Eye (tissue), 1 donor: Measurements from ENCODE around the gene AQP3.
"Not testable (repeated sequence)": the region's sequence is repeated elsewhere in the genome, so short reads cannot be mapped to it uniquely, and the experiment has no call there.

ENCODE experiments used
- DNase-seq: peaks from one replicate; pipeline ENCODE4 v3.0.0-alpha.2; 2015

AQP3 gene

DNA sequence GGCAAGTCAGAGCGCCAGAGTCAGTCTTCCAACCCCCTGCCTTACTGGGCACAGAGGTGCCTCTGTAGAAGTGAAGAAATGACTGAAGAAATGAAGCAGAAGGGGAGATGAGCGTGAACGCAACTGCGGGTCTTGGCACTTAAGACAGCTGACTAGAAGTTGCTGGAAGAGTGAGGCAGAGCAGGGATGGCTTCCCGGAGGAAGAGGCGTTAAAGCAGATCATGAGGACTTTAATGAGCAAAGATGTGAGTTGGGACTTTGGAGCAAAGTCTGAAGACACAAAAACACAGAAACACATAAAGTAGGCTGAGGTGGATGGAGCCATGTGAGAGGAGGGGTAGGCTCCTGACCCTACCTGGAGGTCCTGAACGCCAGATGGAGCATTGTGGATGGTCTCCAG is 7.2 kb downstream of the AQP3 start:
- no peak for DNase-seq

DNA sequence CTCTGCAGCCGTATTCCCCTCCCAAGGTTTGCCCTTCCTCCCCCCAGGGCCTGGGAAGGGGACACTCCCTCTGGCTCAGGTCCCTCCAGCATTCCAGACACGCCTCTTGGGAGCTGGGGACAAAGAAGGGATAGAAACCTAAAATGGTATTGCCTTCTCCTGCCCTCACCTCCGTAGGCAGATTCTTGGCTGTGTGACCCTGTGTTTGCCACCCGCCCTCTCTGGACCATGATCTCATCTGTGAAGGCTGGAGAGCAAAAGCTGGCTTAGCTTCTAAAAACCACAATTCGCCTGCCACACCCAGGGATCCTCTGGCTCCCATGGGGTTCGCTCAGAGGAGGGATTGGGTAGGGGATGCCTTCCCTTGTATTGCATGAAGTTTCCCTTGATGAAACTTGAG is 7.7 kb downstream of the AQP3 start:
- DNase-seq = no peak

DNA sequence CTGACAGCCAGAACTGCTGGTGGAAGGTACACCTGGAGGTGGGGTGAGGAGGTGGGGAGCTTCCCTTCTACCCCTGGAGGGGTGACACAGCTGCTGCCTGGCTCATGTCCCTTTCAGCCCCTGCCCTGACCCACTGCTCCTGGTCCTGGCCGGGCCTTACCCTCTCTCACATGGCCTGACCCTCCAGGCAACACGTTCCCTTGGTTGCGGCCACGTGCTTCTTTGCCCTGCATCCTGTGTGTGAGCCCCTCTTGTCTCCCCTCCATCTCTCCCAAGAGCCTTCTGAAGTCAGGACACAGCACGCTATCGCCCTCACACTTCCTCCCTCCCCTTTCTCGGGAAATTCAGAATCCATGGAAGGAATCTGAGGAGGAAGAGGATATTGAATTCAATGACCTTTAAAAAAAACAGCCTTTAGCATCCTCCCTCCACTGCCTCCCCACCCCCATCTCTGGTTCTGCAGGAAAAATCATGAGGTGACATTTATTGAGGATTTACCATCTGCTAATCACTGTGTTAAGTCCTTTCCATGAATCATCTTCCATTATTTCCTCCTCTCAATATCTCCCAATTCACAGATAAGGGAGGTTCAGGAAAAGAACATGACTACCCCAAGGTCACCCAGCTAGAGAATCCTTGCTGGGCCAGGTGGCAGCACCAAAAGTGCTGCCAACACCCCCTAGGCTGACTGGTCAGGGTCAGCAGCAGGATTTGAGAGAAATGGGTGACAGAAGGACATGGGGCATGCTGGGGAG is 8.3 kb downstream of the AQP3 start:
- no peak for DNase-seq

DNA sequence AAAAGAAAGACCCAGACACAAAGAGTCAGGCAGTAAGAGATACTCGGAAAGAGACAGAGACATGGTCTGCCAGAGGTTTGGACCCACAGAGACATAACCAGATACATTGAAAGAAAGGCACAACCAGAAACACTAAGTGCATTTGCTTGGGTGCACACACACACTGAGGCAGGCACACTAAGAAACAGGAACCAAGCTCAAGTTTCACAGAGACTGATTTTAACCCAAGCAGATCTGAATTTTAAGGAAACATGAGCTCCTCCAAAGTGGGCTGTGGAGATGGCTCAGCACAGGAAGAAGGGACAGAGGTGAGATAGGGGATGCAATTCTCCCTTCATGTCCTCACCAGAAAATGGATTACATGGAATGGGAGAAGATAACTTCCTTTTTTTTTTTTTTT is 9.5 kb downstream of the AQP3 start:
- no peak for DNase-seq

DNA sequence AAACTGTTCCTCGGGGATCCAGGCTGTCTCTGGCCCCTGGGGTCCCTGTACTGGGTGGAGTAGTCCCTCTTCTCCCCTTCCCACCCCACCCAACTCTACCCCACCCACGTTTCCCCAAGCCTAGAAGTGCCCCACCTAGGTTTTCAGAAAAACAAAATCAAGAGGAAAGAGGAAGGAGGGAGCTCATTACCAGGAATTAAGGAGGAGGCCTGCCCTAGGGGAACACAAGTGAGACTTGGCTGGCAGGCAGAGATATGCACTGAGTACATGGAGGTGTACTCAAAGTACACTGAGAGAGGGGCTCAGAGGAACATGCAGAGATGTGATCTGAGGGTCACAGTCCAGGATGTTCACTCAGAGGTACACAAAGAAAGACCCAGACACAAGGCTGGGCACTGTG is 10.2 kb downstream of the AQP3 start:
- DNase-seq = no peak

DNA sequence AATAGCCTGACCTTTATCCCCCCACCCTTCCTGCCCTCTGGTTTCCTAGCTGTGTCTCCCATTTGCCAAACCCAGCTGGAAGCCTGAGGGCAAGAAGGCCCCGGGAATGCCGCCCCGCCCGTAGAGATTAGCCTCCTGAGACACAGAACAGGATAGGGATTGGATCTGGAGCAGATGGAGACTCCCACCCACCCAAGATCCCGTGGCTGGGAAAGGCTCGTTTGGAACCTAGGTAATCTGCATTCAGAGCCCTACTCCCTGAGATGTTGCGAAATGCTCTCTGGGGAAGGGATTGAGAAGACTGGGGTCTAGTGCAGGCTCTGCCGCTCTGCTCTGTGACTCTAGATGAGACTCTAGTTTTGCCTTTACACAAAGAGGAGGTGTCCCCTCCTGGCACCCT is 10.9 kb downstream of the AQP3 start:
- no peak for DNase-seq

DNA sequence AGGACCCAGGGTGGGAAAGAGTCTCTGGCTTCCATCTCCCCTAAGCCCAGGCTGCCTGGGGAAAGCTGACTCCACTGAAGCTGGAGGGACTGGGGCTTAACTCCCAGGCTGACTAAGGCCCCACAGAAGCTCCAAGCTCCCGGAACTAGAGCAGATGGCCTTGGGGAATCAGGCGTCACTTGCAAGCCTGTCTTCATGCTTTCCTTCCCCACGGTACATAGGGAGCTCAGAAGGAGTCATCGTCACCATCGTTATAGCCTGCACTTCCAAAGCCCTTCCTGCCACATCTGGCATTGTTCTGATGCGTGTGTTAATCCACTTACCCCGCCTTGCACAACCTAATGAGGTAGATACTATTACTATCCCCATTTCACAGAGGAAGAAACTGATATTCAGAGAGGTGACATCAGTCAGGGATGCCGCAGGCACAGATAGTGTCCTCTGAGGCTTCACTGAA is 11.5 kb downstream of the AQP3 start:
- no peak for DNase-seq

DNA sequence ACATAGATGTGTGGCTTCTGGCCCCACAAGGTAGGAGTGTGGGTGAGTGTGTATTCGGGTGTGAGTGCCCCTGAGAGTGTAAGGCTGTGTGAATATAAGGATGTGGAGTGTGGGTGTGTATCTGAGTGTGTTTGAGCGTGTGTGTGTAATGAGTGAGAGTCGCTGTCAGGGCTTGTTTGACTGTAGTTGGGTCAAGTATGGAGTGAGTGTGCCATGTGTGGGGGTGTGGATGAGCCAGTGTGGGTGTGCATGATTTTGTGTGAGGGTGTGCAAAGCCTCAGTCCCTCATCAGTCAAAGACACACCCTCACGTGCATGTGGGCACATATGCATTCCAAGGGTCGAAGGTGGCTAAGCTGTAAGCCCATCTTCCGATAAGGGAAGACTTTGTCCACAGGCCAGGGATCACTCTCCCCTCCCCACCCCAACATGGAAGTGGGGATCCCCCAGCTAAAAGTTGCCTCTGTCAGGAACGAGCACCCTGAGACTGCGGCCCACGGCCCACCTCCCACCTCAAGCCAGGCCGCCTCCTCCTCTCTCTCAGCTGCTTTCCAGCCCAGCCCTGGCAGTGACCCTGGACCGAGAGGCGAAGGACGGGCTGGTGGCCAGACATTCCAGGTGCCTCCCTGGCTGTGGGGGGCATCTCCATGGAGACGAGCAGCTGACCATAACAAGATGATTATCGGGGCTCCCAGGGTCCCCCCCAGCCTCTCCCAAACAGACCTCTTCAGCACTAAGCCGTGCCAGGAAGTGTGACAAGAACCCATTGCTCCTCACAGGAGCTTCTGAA is 12.9 kb downstream of the AQP3 start:
- no peak for DNase-seq

DNA sequence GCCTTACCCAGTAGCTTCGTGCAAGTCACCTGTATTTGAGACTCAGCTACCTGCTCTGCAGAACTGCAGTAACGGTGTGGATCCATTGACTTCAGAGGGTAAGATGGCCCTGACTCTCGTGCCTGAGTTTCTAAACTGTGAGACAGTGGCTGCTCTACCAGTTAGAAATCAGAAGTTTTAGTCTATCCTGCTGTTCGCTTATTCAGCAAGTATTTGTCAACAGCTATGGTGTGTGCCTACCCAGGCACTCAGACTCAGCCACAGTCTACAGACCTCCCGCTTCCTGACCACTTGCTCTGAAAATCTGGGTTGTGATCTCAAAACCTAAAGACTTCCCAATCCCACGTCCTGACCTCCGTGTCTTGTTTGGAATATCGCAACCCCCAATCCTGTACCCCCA is 13.5 kb downstream of the AQP3 start:
- no peak for DNase-seq

DNA sequence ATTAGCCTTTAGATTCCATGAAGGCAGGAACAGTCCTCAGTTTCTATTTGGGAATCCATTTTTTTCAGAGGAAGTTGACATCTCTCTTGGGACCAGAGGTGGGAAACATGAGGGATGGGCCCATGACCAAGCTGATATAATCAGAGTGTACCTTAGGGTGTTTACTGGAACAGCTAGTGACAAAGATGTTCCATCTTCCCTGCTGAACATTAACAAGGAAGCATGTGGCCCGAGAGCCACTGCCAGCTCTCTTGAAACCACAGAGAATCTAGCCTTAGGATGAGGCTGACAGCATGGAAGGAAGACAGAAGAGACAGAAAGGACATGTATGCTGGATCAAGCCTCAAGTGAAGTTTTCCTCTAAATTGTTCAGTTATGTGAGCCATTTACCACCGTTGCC is 16.0 kb downstream of the AQP3 start:
- DNase-seq = no peak

DNA sequence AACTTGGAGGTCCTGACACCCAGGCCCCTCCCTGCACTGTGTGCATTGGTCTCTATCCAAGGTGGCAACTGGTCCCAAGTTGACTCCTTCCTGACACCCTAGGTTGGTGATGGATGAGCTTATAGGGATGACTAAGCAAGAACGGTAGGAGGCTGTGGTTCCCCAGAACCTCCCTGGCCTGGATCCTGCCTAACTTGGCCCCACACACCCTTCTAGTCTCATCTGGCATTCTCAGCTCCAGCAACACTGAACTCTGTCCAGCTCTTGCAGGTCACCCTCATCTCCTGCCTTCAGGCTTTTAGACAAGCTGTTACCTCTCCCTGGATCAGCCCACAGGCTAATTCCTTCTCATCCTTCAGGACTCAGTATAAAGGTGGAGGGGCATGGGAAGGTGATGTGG is 16.5 kb downstream of the AQP3 start:
- no peak for DNase-seq

DNA sequence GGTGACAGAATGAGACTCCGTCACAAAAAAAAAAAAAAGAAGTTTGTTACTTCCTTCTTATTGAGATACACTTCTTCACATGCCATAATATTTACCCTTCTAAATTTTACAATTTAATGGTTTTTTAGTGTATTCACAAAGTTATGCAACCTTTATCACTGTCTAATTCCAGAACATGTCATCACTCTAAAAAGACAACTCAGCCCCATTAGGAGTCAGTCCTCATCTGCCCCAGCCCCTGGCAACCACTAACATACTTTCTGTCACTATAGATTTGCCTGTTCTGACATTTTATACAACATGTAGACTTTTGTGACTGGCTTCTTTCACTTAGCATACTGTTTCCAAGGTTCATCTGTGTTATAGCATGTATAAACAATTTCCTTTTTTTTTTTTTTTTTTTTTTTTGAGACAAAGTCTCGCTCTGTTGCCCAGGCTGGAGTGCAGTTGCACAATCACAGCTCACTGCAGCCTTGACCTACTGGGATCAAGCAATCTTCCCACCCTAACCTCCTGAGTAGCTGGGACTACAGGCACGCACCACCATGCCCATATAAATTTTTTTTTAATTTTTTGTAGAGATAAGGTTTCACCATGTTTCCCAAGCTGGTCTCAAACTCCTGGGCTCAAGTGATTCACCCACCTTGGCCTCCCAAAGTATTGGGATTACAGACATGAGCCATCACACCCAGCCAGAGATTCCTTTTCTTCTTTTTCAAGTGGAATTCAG is 18.0 kb downstream of the AQP3 start:
- DNase-seq = no peak

DNA sequence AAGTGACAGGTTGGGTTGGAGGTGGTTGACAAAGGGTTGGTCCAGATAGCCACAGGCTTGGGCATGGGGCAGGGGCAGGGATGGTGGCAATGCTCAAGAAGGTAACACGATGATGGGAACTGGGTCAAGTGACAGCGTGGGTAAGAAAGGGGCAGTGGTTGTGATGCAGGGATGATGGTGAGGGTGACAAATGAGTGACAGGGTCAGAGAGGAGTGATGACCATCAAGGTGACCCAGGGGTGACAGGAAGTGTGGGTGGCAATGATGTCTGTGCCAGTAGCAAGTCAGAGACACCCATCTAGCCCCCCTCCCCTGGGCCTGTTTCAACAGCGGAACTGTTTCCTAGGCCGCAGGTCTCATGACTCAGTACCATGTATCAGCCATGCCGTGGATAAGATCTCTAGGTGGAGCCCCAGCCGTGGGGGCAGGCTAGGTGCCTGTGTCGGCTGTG is 20.5 kb downstream of the AQP3 start:
- DNase-seq = no peak

DNA sequence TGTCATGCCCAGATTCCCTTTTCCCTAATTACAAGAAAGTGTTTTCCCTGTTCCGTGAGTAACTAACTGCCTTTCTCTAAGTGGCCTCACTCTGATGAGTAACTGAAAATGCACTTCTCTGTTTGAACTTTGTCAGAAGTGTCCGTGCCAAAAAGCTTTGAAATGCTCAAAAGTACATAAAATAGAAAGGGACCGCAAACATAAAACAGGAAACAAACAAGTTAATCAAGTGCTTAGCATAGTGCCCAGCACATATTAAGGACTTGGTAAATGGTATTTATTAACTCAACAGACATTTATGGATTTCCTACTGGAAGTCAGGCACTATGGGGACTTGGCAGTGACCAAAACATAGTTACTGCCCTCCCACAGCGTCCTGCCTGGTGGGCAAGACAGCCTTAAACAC is 22.3 kb downstream of the AQP3 start:
- no peak for DNase-seq

DNA sequence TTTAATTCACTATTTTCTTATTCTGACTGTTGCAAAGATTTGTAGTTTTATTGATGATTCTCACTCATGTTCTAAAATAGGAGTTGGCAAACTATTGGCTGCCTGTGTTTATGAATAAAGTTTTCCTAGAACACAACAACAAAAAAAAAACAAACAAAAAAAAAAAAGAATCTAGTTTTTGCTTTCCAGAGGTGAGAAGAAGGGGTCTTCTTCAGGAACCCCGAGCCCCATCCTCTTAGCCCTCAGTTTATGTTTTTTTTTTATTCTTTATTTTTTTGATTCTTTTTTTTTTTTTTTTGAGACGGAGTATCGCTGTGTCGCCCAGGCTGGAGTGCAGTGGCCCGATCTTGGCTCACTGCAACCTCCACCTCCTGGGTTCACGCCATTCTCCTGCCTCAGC is 22.9 kb downstream of the AQP3 start:
- not testable (repeated sequence) for DNase-seq

DNA sequence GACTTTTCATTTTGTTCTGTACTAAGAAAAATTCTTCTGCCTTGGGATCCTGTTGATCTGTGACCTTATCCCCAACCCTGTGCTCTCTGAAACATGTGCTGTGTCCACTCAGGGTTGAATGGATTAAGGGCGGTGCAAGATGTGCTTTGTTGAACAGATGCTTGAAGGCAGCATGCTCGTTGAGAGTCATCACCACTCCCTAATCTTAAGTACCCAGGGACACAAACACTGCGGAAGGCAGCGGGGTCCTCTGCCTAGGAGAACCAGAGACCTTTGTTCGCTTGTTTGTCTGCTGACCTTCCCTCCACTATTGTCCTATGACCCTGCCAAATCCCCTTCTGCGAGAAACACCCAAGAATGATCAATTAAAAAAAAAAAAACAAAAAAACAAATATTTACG is 23.4 kb downstream of the AQP3 start:
- not testable (repeated sequence) for DNase-seq

DNA sequence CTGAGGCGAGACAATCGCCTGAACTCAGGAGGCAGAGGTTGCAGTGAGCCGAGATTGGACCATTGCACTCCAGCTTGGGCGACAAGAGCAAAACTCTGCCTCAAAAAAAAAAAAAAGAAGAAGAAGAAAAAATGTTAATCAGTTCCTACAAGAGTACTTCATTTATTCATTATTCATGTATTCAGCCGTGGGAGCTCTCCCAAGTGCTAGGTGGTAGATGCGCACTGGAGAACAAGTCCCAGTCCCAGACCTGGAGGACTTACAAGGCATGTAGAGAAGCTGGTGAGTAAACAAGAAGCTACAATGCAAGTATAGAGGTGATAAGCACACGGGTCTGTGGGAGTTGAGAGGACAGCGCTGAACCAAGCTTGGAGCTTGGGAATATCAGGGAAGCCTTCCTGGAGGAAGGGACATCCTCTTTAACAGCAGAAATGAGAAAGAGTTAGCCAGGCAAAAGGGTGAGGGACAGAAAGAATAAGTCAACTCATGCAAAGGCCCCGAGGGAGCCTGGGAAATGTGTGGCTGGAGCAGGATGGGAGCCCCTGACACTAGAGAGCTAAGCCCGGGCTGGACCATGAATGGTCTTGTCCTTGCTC is 27.6 kb downstream of the AQP3 start:
- DNase-seq = no peak

DNA sequence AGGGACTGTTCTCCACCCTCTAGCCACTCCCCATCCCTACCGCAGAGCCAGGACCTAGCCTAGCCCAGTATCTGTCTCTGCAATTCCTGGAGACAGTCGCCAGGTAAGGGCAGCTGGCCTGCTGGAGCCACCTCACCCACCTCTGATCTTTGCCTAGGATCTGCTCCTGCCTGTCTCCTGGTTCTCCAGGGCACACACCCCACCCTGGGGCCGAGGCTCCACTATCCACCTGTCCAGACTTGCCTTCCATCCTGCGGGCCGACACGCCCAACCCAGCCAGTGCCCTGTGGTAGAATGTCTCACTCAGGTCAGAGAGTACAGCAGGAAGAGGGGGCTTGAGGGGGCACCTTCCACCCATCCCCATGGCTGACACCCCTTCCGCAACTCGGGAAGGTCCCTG is 29.3 kb downstream of the AQP3 start:
- no peak for DNase-seq

DNA sequence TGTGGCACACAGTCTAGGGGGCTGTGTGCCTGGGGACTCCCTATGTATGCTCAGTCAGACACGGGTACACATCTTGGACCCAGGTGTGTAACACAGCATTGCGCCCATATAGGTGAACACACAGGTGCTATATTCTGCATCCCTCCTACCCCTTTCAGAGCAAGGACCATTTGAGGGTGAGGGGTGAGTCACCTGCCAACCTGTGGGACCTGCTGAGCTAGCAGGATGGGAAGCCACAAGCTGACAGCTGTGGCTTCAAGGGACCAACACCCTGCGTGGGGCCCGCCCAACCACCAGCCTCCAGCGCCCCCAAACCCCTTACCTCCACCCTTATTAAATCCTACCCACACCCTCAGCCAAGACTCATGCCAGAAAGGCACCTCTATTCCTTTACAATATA is 30.4 kb downstream of the AQP3 start:
- DNase-seq = no peak

DNA sequence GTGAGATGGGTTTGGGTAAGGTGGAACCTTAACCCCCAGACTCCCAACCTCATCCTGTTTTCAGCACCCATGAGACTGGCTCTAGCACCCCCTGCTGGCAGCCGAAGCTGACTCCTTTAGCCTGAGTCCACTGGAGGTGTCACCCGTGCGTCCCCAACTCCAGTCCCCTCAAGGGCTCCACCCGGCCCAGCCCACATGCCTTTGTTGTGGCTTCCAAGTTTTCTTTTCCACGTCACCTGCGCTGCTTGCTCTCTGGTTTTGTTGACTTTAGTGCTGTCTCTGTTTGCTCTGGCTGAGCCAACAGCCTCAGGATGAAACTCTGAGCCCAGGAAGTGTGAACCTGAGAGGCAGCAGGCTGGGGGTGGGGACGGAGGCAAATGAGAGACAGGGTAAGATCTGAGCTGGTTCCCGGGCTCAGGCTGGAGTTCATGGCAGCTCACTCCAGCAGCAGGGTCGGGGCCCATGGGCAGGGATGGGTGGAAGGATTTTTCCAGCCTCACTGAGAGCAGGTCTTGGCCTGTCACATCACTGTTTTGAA is 31.8 kb downstream of the AQP3 start:
- peak; percentile 68 for DNase-seq

DNA sequence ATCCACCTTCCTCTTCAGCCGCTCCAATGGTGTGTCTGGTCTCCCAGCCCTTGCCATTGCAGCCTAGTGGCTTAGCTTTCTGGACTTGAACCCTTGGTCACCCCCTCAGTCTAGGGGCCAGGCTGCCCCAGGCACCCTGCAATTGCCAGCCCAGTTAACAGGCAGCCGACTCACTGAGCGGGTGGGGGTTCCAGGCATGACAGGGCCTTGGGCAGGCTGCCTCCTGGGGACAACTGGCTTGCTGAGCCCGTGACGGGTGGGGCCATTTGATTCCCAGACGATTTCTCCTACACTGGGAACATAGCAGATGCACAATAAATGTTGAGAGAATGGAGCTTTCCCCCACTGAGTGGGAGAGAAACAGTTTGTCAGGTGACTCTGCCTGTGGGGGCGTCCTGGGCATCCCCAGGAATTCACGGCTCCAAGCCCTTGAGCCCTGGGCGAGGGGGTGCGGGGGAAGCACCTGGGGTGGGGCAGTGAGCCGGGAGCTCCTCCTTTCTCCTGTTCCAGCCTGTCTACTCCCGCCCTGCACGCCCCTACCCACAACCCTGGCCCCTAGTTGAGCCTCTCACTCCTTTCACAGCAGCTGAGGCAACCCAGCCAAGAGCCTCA is 32.4 kb downstream of the AQP3 start:
- DNase-seq = no peak

DNA sequence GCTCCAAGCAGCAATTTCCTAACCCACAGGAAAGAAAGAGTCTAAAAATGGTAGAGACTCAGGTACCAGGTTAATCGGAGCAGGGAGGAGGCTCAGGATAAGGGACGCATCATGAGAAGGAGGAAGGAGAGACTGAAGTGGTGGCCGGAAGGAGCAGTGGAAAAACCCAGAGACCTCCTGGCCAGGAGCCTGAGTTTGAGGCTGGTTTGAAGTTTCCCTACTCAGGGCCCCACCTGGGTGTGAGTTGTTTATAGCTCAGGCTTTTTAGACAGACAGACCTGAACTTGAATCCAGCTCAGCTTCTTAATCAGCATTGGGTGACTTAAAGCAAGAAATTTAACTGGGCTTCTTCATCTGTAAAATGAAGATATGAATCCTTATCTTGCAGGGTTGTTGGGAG is 33.1 kb downstream of the AQP3 start:
- DNase-seq = no peak

DNA sequence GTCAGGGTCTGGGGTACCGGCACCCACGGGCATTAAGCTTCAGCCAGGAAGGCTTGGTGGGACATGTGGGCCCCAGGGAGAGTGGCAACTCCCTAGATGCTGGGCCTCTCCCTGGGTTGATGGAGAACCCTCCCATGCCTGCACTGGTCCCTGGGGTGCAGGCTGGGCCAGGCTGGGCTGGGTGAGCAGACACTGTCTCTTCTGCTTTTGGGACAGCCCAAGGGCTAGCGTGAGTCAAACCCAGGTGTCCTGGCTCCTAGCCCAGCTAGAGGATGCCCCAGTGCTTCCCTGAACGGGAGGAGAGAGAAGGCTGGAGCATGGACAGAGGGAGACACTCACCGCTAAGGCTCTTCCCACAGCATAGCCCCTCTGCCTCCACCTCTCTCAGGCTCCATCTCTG is 39.3 kb downstream of the AQP3 start:
- no peak for DNase-seq
